Astrocyte (in vitro differentiated cells and primary cell): ENCODE results near the gene KXD1.

ENCODE experiments used
- EZH2 ChIP-seq: IDR thresholded peaks from 2 replicates; pipeline ENCODE4 v1.6.1; 2012; ENCODE audit warnings: mild to moderate bottlenecking, low read length, inconsistent platforms; ENCODE audit not compliant: insufficient read depth
- TF ChIP-seq, protein P1 (sequence below): IDR thresholded peaks from 2 replicates; pipeline ENCODE4 v1.5.1; 2011; ENCODE audit warnings: low read depth, mild to moderate bottlenecking, inconsistent platforms, low read length, moderate library complexity; ENCODE audit not compliant: insufficient read depth

GRCh38 chr19:18599485-18599884 is 41.8 kb downstream of the KXD1 start:
- TF ChIP-seq, protein P1, sequence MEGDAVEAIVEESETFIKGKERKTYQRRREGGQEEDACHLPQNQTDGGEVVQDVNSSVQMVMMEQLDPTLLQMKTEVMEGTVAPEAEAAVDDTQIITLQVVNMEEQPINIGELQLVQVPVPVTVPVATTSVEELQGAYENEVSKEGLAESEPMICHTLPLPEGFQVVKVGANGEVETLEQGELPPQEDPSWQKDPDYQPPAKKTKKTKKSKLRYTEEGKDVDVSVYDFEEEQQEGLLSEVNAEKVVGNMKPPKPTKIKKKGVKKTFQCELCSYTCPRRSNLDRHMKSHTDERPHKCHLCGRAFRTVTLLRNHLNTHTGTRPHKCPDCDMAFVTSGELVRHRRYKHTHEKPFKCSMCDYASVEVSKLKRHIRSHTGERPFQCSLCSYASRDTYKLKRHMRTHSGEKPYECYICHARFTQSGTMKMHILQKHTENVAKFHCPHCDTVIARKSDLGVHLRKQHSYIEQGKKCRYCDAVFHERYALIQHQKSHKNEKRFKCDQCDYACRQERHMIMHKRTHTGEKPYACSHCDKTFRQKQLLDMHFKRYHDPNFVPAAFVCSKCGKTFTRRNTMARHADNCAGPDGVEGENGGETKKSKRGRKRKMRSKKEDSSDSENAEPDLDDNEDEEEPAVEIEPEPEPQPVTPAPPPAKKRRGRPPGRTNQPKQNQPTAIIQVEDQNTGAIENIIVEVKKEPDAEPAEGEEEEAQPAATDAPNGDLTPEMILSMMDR, result no peak
- no peak for TF ChIP-seq EZH2
